HEK293T (cell line): Measurements from ENCODE around the gene PAX4.

Experiments used
- CTCF ChIA-PET: fragments of 350-600 bp; formaldehyde crosslinking; extraction: SDS; loops from one replicate; lab custom pipeline; 2021; ENCODE audit warnings: antibody characterized with exemption, inconsistent platforms; lab: Yijun Ruan, JAX
- POLR2A ChIA-PET: fragments of 350-600 bp; formaldehyde crosslinking; extraction: SDS; loops from one replicate; lab custom pipeline; 2020; ENCODE audit warnings: antibody characterized with exemption, inconsistent platforms; lab: Yijun Ruan, JAX
- DNase-seq: peaks from one replicate; pipeline ENCODE4 v3.0.0; 2012; ENCODE audit warnings: mixed read lengths; ENCODE audit errors: extremely low spot score
- ARNT ChIP-seq: fragments of 450-650 bp; IDR thresholded peaks from 2 replicates; pipeline ENCODE4 v1.6.1; 2017; ENCODE audit warnings: mild to moderate bottlenecking
- BHLHE40 ChIP-seq: fragments of 450-650 bp; IDR thresholded peaks from 2 replicates; pipeline ENCODE4 v1.6.1; 2016; ENCODE audit warnings: mild to moderate bottlenecking, moderate library complexity, borderline replicate concordance
- CTBP1 ChIP-seq: fragments of 450-650 bp; IDR thresholded peaks from 2 replicates; pipeline ENCODE4 v1.6.1; 2016; ENCODE audit warnings: borderline replicate concordance
- ELF4 ChIP-seq: fragments of 450-650 bp; IDR thresholded peaks from 2 replicates; pipeline ENCODE4 v1.6.1; 2017; ENCODE audit warnings: antibody characterized with exemption
- FOXA1 ChIP-seq: fragments of 450-650 bp; IDR thresholded peaks from 2 replicates; pipeline ENCODE4 v1.6.1; 2016; ENCODE audit warnings: mild to moderate bottlenecking
- FOXK2 ChIP-seq: fragments of 450-650 bp; IDR thresholded peaks from 2 replicates; pipeline ENCODE4 v1.6.1; 2016; ENCODE audit warnings: mild to moderate bottlenecking
- FOXM1 ChIP-seq: fragments of 450-650 bp; IDR thresholded peaks from 2 replicates; pipeline ENCODE4 v1.6.1; 2017; ENCODE audit warnings: mild to moderate bottlenecking, borderline replicate concordance
- HDGF ChIP-seq: fragments of 450-650 bp; IDR thresholded peaks from 2 replicates; pipeline ENCODE4 v1.6.1; 2017; ENCODE audit warnings: antibody characterized with exemption, borderline replicate concordance
- L3MBTL2 ChIP-seq: fragments of 450-650 bp; conservative IDR thresholded peaks from 2 replicates; pipeline ENCODE4 v1.6.1; 2016; ENCODE audit warnings: mild to moderate bottlenecking
- LEF1 ChIP-seq: fragments of 450-650 bp; IDR thresholded peaks from 2 replicates; pipeline ENCODE4 v1.6.1; 2017; ENCODE audit warnings: mild to moderate bottlenecking, borderline replicate concordance
- NFRKB ChIP-seq: fragments of 450-650 bp; IDR thresholded peaks from 2 replicates; pipeline ENCODE4 v1.6.1; 2016; ENCODE audit warnings: mild to moderate bottlenecking, moderate library complexity
- PKNOX1 ChIP-seq: fragments of 450-650 bp; IDR thresholded peaks from 2 replicates; pipeline ENCODE4 v1.6.1; 2016
- SP1 ChIP-seq: fragments of 450-650 bp; IDR thresholded peaks from 2 replicates; pipeline ENCODE4 v1.6.1; 2017
- SUZ12 ChIP-seq: fragments of 450-650 bp; IDR thresholded peaks from 2 replicates; pipeline ENCODE4 v1.6.1; 2016; ENCODE audit warnings: mild to moderate bottlenecking
- TARDBP ChIP-seq: fragments of 450-650 bp; IDR thresholded peaks from 2 replicates; pipeline ENCODE4 v1.6.1; 2016
- ZNF384 ChIP-seq: fragments of 450-650 bp; IDR thresholded peaks from 2 replicates; pipeline ENCODE4 v1.6.1; 2016

PAX4 gene

GRCh38 chr7:127588019-127588696 lies 29.8 kb downstream of the PAX4 start, which contains the start of gene ARF5:
Gene ARF5, plus strand, starts transcription at chr7:127588411. Its CDS starts 88 bp downstream, at chr7:127588499.
- POLR2A ChIA-PET = interaction anchor here (0.6 to 2.1 kb wide), 13 partner anchors 9 to 621 kb away, joined by 3 to 10 read pairs (median 3); no protein-coding TSS in a partner anchor
- TF ChIP-seq FOXA1 = no peak
- no peak; the same call in 1 of the 2 replicates for TF ChIP-seq ELF4
- TF ChIP-seq NFRKB = no peak
- TF ChIP-seq LEF1 = no peak
- TF ChIP-seq TARDBP = no peak
- TF ChIP-seq L3MBTL2 = no peak
- TF ChIP-seq BHLHE40 = no peak
- no peak for TF ChIP-seq FOXK2
- TF ChIP-seq SP1 = no peak
- TF ChIP-seq HDGF = no peak
- TF ChIP-seq ARNT = no peak
- no peak for TF ChIP-seq ZNF384
- TF ChIP-seq CTBP1 = no peak
- TF ChIP-seq SUZ12 = no peak
- TF ChIP-seq FOXM1 = no peak
- CTCF ChIA-PET = interaction anchor here (0.7 to 1.3 kb wide), 2 partner anchors 17 to 41 kb away, joined by 3 to 6 read pairs; no protein-coding TSS in a partner anchor
- DNase-seq = peak; percentile 92

- ChIA-PET POLR2A (interaction anchor here (0.8 to 2.1 kb wide), 4 partner anchors 10 to 64 kb away, joined by 3 to 10 read pairs (median 6); no protein-coding TSS in a partner anchor), CTCF (no interaction called here)
- TF ChIP-seq FOXM1 (no peak), L3MBTL2 (no peak), LEF1 (no peak), ELF4 (no peak), HDGF (no peak), SUZ12 (no peak), SP1 (no peak), NFRKB (no peak), ZNF384 (no peak), FOXK2 (no peak), CTBP1 (no peak)
- DNase-seq = no peak
Observed at GRCh38 chr7:127587663-127588018, 30.3 kb downstream of the PAX4 start.

DNA sequence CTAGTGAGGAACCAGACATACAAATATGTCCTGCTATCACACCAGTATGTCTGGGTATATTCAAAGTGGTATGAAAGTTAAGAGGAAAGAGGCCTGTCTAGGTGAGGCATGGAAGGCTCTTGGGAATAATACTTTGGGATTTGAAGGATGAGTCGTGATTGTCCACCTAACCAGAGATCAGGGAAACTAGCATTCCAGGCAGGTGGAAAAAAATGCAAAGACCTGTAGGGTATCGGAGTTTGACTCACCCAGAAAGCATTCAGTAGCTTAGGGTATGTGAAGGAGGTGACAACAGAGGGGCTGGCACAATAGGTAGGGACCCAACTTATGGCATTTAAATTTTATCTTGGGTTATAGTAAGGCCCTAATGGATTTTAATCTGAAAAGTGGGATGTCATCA lies 31.6 kb downstream of the PAX4 start:
- TF ChIP-seq HDGF (no peak), PKNOX1 (no peak), NFRKB (no peak), ELF4 (no peak), CTBP1 (no peak), L3MBTL2 (no peak), FOXM1 (no peak), LEF1 (no peak), FOXK2 (no peak), BHLHE40 (no peak)
- DNase-seq = no peak
- CTCF ChIA-PET = no interaction called here
- POLR2A ChIA-PET = interaction anchor here (1.0 kb wide), 2 partner anchors 13 to 194 kb away, joined by 3 to 7 read pairs; partner anchors contain the start of gene ZNF800

- DNase-seq = peak; percentile 93
- TF ChIP-seq FOXA1 (no peak), NFRKB (no peak), ARNT (no peak), BHLHE40 (no peak), TARDBP (no peak), L3MBTL2 (peak; percentile 99), SP1 (no peak), ELF4 (peak; percentile 65)
- ChIA-PET CTCF (interaction anchor here (0.8 kb wide), 1 partner anchor 43 kb away, joined by 3 read pairs; no protein-coding TSS in a partner anchor), POLR2A (interaction anchor here (0.7 to 1.5 kb wide), 4 partner anchors 8 to 624 kb away, joined by 3 to 7 read pairs (median 4); no protein-coding TSS in a partner anchor)
Observed at GRCh38 chr7:127585044-127585953, 32.6 kb downstream of the PAX4 start, which contains the start of gene GCC1. Gene GCC1, minus strand, starts transcription at chr7:127585596. Its CDS starts 414 bp downstream, at chr7:127585182.

GRCh38 chr7:127584648-127585043 lies 33.3 kb downstream of the PAX4 start:
- ChIA-PET CTCF (no interaction called here), POLR2A (interaction anchor here (1.5 kb wide), 1 partner anchor 24 kb away, joined by 4 read pairs; no protein-coding TSS in a partner anchor)
- TF ChIP-seq TARDBP (no peak), NFRKB (no peak), ARNT (no peak), LEF1 (no peak), L3MBTL2 (no peak), PKNOX1 (no peak), SUZ12 (no peak), FOXK2 (no peak)
- DNase-seq = no peak
